Occipital lobe (tissue), 2 donors: ENCODE results near the gene SLC17A9. TPM values are rescaled to one million over a fixed set of nuclear protein-coding genes. Genes with fewer than 3 reads are reported as not detected.

Experiments
- DNase-seq: peaks from one replicate; lab custom pipeline; 2025; lab: John Stamatoyannopoulos, UW
- total RNA-seq: library from RNA; depleted of rRNA; stranded (reverse); fragments of >200 nt; gene quantifications from one replicate; pipeline ENCODE4 v1.2.3, GENCODE V29; 2014

SLC17A9 gene
- total RNA-seq, 1 donor from 2014 or later, result 0.16 TPM

DNA sequence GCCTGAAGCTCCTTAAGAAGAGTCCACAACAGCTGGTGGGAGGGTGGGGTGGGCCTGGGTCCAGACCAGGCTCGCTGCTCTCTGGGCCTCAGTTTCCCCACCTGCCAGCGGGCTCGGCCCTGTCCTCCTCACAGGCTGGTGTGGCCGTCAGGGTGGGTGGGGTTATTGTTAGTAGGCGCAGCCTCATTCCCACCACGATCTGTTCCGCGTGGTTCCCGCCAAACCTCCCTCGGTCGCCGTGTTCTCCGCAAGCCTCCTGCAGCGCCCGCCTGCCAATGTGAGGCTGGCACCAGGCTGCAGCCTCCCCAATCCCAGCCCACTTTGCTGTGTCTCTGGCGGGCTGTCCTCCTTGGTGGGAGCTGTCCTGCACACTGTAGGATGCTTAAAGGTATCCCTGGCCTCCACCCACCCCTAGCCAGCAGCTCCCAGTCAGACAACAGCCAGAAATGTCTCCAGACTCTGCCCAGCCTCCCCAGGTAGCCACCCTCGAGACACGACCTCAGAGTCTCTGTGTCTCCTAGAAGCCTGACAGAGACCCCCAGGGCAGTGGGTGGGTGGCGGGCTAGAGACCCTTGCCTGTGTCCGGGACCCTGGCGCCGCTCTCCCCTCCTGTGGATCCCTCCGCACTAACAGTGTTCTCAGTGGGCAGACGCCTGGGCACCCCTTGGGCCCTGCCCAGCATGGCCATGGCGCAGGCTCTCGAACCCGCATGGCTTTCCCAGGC, 15.3 kb downstream of the SLC17A9 start:
- no peak for DNase-seq

DNA sequence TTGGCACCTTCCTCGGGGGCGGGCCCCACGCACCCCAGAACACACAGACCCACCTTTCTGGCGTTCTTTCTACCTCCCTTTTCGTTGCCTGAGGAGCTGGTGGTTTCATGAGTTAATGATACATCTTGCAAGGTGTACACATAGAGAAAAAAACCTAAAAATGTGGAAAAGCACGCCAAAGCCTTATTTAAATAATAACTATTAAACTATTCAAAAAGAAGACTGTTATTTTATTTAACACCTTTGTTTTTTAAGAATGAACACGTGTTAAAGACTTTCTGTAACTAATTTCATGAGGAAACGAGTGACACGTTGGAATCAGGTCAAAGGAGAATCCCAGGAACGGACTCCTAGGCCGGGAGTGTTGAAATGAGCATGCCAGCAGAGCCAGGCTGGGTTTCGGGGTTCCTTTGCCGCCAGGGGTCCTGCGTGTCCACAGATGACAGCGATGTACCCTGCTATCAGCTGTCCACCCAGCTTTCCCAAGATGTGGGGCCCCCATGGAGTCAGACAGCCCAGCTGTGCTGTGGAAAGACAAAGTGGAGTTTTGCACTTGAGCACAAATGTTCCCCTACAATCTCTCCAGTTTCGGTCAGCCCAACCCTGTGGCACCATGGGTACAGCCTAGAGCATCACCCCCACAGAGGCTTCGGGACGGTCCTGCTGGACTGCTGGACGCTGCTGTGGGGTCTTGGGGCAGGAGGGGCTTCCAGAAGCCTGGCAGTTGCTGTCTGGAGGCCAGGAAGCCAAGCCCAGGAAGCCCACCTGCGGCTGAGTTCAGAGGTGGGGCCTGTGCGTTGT, 16.1 kb downstream of the SLC17A9 start:
- DNase-seq, result no peak

DNA sequence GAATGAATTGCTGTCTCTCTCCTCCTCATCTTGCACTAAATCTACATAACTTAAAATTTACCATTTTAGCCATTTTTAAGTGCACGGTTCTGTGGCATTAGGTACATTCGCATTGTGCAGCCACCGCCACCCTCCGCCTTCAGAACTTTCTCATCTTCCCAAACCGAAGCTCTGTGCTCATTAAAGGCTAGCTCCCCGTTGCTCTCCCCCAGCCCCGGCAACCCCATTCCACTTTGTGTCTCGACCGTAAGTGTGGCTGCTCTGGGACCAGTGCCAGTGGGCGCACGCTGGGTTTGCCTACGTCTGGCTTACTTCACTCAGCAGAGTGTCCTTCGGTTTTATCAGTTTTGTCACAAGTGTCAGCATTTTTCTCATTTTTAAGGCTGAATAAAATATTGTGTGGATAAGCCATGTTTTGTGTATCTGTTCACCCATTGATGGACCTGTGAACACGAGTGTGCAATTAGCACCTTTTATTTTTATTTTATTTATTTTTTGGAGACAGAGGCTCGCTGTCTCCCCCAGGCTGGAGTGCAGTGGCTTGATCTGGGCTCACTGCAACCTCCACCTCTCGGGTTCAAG, 16.8 kb downstream of the SLC17A9 start:
- no peak for DNase-seq

DNA sequence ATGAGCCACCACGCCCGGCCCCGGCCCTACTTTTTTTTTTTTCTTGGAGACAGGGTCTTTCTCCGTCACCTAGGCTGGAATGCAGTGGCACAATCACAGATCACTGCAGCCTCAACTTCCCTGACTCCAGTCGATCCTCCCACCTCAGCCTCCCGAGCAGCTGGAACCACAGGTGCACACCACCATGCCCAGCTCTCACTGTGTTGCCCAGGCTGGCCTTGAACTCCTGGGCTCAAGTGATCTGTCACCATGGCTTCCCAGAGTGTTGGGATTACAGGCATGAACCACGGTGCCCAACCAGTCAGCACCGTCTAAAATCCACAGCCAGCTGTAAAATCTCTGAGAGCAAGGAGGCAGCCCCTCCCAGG, 17.4 kb downstream of the SLC17A9 start:
- DNase-seq, result no peak

DNA sequence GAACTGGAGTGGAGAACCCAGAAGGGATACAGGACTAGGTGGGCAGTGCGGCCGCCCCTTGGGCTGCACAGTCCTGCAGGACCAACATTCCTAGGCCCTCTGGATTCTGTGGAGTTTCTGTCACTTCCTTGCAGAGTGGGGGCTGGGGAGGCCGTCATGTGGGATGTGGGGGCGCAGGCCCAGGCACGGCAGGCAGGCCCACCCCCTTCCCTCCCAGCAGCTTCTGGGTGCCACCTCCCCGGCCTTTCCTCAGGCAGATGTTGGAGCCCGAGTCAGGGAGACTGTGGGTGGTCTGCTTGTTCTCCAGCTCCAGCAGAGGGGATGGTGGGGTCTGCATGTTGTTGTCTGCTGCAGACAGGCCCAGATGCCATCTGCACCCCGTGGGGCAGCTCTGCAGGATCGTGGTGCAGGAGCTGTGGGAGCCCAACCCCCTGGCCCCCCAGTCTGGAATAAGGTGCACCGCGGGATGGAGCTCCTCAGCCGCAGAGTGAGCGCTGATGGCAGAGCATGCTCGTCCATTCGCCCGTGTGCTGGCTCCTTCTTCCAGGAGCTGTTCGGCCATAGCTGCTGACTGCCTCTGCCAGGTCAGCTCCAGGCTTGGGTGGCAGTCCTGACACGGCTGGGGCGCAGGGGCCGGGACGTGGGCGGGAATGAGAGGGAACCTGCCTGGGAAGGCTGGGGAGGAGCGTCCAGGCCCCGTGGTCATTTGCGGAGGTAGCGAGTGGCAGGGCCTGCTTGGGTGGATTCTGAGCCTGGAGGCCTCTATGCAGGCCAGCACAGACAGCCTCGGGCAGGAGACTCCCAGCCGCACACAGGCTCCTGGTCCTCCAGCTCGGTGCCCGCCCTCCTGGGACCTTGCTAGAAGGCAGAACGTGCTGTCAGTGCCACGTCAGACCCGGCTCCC, 18.1 kb downstream of the SLC17A9 start:
- no peak for DNase-seq

DNA sequence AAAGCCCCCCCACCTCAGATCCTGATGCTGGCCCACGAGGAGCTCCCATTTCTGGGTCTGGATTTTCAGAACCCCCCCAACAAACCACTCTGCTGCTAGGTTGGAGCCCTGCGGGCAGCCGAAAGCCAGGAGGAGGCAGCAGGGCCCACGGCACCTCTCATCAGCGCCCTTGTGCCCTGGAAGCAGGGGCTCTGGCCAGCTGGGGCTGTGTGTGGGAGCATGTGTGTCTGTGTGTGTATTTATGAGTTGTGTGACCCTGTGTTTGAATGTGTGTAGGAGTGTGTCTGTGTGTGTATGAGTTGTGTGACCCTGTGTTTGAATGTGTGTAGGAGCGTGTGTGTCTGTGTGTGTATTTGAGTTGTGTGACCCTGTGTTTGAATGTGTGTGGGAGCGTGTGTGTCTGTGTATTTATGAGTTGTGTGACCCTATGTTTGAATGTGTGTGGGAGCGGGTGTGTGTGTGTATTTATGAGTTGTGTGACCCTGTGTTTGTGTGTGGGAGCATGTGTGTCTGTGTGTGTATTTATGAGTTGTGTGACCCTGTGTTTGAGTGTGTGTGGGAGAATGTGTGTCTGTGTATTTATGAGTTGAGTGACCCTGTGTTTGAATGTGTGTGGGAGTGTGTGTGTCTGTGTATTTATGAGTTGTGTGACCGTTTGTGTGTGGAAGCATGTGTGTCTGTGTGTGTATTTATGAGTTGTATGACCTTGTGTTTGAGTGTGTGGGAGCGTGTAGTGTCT, 18.9 kb downstream of the SLC17A9 start:
- no peak for DNase-seq

DNA sequence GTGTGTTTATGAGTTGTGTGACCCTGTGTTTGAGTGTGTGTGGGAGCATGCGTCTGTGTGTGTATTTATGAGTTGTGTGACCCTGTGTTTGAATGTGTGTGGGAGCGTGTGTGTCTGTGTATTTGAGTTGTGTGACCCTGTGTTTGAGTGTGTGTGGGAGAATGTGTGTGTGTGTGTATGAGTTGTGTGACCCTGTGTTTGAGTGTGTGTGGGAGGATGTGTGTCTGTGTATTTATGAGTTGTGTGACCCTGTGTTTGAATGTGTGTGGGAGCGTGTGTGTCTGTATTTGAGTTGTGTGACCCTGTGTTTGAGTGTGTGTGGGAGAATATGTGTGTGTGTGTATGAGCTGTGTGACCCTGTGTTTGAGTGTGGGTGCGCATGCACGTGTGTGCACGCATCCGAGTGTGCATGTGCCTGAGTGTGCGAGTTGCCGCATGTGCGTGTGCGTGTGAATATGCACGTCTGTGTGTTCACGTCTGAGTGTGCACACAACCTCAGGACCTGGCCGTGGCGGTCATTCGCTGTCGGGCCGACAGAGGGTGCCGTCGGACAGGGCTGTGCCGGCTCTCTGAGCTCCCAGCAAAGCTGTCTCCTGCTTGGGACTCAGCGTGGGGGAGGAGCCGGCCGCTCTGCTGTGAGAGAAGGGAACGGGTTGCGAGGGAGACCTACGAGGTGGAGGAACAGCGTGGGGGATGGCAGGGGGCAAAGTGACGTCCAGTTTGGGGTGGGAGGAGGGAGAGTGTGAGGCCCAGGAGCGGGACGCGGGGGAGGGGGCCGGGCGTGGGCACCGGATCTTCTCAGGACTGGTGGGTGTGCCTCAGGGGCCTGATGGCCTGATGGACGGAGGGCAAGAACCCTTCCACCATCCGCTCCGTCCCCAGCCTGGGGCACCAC, 19.7 kb downstream of the SLC17A9 start:
- DNase-seq, result peak; percentile 68

DNA sequence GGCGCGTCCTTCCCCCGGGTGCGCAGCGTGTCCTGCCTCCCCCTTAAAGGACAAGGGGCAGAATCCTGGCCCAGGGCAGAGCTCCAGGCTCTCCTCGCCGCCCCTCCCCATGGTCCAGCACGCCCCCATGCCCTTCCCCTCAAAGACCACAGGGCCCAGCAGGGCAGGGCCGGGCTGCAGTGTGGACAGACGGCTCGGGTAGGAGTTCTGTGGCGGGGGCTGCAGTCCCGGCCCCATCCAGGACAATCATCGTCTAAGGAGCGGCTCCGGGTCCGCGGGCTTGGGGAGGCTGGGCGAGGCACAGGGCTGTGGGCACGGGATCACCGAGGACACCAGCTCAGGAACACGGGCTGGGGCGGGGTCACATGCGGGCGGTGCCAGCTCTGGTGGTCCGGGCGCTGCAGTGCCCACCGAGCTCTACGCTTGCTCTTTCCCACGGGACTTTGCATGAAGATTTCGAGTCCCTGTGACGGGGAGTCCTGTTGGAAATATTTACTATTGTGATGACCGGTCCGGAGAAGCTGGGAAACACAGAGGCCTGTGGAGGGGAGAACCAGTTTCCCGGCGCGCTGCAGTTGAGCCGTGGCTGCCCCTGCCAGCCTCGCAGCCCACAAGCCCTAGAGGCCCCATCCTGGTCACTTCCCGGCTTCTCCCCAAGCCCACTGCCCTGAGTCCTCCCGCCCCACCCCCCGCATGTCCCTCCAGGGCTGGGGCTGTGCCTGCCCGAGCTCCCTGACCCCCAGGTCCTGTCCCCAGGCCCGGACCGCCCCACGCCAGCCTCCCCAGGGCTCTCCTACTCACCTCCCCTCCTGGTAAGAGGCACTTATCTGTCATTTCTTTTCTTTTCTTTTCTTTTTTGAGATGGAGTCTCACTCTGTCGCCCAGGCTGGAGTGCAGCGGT, 20.6 kb downstream of the SLC17A9 start:
- no peak for DNase-seq

DNA sequence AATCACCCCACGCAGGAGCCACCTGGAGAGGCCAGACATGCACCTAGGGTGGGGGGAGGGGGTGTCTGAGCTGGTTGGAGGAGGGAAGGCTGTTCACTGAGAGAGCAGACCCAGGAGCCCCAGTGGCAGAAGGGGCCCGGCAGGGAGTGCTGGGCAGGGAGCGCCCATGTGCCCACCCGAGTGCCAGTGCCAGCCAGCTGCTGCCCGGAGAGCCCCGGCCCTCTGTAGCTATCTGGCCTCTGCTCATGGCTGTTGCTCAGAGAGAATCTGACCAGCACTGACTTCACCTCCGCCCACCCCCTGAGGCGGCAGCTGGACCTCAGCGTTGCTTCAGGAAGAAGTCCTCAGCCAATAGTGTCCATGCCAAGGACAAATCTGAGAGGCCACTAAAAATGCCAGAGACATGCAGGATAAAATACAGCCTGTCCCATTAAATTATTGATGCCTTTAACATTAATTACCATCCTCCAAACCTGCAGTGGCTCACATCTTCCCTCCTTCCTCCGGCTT, 22.8 kb downstream of the SLC17A9 start:
- DNase-seq, result no peak

DNA sequence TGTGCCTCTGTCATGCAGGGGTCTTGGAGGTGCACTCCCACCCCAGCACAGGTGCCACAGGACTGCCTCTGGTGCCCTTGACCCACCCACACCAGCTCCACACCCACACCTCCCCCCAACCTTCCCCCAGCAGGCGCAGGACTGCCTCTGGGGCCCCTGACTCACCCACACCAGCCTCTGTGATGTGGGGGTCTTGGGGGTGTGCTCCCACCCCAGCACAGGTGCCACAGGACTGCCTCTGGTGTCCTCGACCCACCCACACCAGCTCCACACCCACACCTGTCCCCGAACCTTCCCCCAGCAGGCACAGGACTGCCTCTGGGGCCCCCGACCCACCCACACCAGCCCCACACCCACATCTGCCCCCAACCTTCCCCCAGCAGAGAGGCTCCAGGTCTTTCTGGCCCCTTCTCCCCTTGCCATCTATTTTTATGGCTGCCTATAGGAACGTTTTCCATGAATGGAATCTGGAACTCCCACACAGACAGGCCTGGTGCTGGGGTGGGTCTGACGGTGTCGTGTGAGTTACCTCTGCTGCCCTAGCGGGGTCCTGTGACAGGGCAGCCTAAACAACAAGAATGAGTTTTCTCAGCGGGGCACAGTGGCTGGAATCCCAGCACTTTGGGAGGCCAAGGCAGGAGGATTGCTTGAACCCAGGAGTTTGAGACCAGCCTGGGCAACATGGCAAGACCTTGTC, 23.5 kb downstream of the SLC17A9 start:
- DNase-seq, result no peak

DNA sequence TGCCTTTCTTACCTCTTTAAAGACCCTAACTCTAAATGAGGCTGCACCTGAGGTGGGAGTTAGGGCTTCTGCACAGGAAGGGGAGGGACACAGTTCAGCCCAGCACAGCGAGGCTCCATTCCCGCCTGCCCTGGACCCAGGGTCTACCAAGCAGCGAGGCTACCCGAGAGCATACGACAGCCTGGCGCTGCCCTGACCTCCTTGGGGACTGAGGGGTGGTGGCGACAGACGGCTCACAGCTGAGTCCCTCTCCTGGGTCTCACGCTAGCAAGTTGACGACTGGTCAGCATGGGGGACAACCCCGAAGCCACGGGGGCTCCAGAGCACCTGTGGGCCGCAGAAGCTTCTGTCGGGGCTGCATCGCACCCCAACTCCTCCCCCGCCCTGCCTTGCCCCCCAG, 24.4 kb downstream of the SLC17A9 start:
- DNase-seq, result no peak

DNA sequence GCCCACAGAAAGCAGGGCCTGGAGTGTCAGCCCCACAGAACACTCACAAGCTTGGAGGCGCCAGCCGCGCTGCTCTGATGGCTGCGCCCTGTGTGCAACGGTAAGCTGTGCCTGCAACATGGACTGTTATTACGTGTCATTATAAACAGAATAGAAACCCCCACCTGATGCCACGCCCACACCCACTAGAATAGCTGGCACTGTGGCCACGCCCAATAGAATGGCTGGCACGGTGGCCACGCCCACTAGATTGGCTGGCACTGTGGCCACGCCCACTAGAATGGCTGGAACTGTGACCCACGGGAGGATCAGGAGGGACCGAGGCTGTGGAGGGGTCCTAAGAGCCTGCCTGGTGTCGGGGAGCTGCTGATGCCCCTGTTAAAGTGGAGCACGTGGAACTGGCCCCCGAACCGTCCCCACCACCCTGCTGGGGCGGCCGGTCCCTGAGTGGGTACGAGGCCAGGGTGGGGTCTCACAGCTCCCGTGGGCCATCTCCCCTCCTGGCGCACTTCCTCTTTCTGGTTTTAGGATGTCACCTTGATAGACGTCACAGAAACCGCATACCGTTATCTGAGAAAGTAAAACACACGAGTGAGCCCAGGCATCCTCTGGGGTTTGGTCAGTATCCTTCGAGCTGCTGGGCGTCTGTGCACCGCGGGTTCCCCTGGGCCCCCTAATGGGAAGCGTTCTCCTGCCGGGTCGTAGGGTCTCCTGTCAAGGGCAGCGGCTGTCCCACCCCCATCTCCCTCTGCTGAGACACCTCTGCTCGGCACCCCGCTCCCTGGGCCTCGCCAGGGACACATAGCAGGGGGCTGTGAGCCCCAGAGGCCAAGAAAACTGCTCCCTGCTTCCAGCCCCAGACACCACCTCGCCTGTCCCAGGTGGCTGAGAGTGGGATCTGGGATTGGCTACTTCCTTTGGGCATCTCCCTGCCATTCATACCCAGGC, 25.4 kb downstream of the SLC17A9 start:
- DNase-seq, result no peak

DNA sequence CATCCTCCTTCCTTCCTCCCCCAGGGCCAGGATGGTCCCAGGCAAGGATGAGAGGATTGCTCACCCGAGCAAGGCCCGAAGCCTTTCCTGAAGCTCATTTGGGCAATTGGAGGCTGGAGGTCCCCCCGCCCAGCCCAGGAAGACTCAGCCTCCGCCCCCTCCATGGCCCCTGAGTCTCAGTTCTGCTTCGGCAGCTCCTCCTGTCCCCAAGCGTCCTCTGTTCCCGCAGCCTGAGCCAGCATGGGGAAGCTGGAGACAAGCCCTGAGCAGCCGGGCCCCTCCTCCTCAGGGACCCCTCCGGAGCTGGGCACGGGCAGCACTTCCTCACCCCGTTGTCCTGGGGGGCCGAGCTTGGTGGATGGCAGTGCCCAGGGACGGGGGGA, 26.0 kb downstream of the SLC17A9 start:
- DNase-seq, result no peak

DNA sequence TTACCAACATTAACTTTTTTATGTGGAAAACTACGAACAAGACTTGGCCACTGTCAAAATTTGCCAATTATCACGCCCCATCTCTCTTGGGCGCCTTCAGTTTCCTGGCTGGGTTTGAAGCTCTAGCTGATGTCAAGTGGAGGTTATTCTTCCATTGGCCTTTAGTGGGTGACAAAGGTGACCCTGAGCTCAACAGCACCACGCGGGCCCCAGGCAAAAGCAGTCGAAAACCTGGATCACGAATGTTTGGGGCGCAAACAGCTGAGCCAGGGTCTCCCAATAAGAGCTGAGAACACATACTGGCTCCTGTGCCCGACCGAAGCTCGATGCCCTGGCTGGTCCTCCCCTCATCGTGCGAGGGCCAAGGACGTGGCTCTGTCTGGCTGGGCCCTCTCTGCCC, 26.8 kb downstream of the SLC17A9 start:
- DNase-seq, result no peak

DNA sequence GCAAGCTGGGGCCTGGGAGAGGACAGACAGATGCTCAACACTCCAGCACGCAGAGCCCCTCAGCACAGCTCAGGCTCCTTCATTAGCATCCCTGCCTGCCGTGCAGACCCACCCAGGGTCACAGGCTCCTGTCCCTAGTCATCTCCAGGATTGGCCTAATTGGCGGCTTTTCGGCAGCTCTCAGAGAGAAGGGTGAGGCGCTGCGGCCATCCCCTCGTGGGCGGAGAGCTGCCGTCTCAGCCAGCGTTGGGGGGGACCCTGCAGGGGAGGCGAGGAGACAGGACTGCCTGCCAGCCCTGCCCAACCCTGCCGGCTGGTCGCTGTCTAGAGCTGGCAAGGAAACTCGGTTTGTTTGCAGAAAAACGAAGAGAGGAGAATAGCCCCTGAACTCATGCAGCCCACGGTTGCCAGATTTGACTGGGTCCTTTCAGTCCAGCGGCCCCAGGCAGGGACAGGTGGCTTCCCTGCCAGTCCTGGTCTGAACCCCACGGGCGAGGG, 27.4 kb downstream of the SLC17A9 start:
- no peak for DNase-seq

DNA sequence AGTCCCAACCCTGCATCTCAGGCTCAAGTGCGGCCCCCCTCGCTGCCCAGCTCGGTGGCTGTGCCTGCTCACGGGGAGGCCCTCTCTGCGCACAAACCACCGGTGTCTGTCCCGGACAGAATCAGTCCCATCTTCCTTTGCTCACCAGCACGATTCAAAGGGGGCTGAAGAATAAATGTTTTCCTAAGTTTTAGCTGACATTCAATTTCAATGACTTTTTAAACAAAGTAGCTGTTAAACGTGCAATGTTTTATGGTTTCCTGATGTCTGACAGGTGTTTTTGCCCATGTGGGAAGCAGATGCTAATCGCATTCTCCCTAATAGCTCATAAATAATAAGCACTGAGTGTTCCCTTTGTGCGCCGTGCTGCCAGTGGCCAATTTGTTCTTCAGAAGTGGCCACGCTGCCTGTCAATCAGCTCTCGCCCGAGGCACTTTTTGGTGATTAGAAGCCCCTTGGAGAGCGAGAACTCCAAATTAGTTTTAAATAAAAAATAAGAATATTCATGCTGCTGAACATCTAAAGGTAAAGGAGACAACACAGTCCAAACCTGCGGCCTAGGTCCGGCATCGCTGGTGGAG, 28.0 kb downstream of the SLC17A9 start:
- no peak for DNase-seq
